GM23338 (cell line): ENCODE results near the gene POLR3E. TPM values are rescaled to one million over a fixed set of nuclear protein-coding genes. Genes with fewer than 3 reads are reported as not detected.
A peak's percentile ranks its signal among the peaks of the same experiment; 100 is the strongest.

Experiments used
- ATAC-seq: fragments of 200-7000 bp; cut with Tn5 transposase; 3 replicates; pipeline ENCODE4 v1.9.1; 2020
- DNase-seq: peaks from one replicate; pipeline ENCODE4 v3.0.0-alpha.2; 2015; ENCODE audit warnings: low spot score
- H2AFZ ChIP-seq: fragments of 200-600 bp; sonication (generic); 2 replicates; pipeline ENCODE4 v1.8.0; 2016; ENCODE audit warnings: antibody characterized with exemption, mild to moderate bottlenecking, moderate library complexity
- H3F3A ChIP-seq: fragments of 200-600 bp; sonication (generic); replicated peaks from 2 replicates; pipeline ENCODE4 v1.8.0; 2017; ENCODE audit warnings: antibody characterized with exemption, mixed run types, low read depth
- H3K27ac ChIP-seq: fragments of 200-600 bp; sonication (generic); 2 replicates; pipeline ENCODE4 v1.6.1; 2016; ENCODE audit warnings: low read depth
- H3K27me3 ChIP-seq: fragments of 200-600 bp; sonication (generic); 2 replicates; pipeline ENCODE4 v1.8.0; 2016; ENCODE audit warnings: mild to moderate bottlenecking, mixed run types, moderate library complexity; ENCODE audit not compliant: insufficient read depth
- H3K36me3 ChIP-seq: fragments of 200-600 bp; sonication (generic); 2 replicates; pipeline ENCODE4 v1.8.0; 2016; ENCODE audit warnings: mild to moderate bottlenecking; ENCODE audit not compliant: insufficient read depth
- H3K4me1 ChIP-seq: fragments of 200-600 bp; sonication (generic); 2 replicates; pipeline ENCODE4 v1.8.0; 2016; ENCODE audit warnings: mild to moderate bottlenecking, moderate library complexity; ENCODE audit not compliant: insufficient read depth
- H3K4me2 ChIP-seq: fragments of 200-600 bp; sonication (generic); 2 replicates; pipeline ENCODE4 v1.7.1; 2017; ENCODE audit warnings: mixed run types
- H3K4me3 ChIP-seq: fragments of 200-600 bp; sonication (generic); 2 replicates; pipeline ENCODE4 v1.6.1; 2016; ENCODE audit warnings: mixed run types
- H3K79me2 ChIP-seq: fragments of 200-600 bp; sonication (generic); replicated peaks from 2 replicates; pipeline ENCODE4 v1.8.0; 2017; ENCODE audit warnings: mild to moderate bottlenecking; ENCODE audit not compliant: insufficient read depth
- H3K9me2 ChIP-seq: fragments of 200-600 bp; sonication (generic); 2 replicates; pipeline ENCODE4 v1.8.0; 2017; ENCODE audit not compliant: insufficient read depth
- H4K20me1 ChIP-seq: fragments of 200-600 bp; sonication (generic); replicated peaks from 2 replicates; pipeline ENCODE4 v1.8.0; 2017; ENCODE audit warnings: mild to moderate bottlenecking; ENCODE audit not compliant: insufficient read depth
- H3K27ac Mint-ChIP-seq: 2 replicates; pipeline ENCODE4 v1.8.0; 2020; ENCODE audit warnings: inconsistent platforms, mild to moderate bottlenecking, moderate library complexity, mixed read lengths
- H3K27me3 Mint-ChIP-seq: 3 replicates; pipeline ENCODE4 v1.8.0; 2022; ENCODE audit warnings: low read depth, mild to moderate bottlenecking, moderate library complexity, mixed read lengths, inconsistent platforms; ENCODE audit not compliant: insufficient read depth, poor library complexity
- H3K36me3 Mint-ChIP-seq: 3 replicates; pipeline ENCODE4 v1.8.0; 2021; ENCODE audit warnings: low read depth, mild to moderate bottlenecking, inconsistent platforms, moderate library complexity, mixed read lengths
- H3K4me1 Mint-ChIP-seq: 3 replicates; pipeline ENCODE4 v1.8.0; 2020; ENCODE audit warnings: mild to moderate bottlenecking, inconsistent platforms, mixed read lengths
- H3K4me3 Mint-ChIP-seq: 3 replicates; pipeline ENCODE4 v1.8.0; 2021; ENCODE audit warnings: moderate library complexity, mild to moderate bottlenecking, inconsistent platforms, mixed read lengths
- H3K9me3 Mint-ChIP-seq: 3 replicates; pipeline ENCODE4 v1.8.0; 2020; ENCODE audit warnings: moderate library complexity, mild to moderate bottlenecking, inconsistent platforms, mixed read lengths
- CREB1 ChIP-seq: fragments of 250-450 bp; sonication (Bioruptor Pico); IDR thresholded peaks from 2 replicates; pipeline ENCODE4 v1.5.0; 2020; ENCODE audit warnings: low read depth, mild to moderate bottlenecking, moderate library complexity
- CTCF ChIP-seq, 2 experiments: fragments of 200-600 bp in 1 of 2; sonication (generic) in 1 of 2; conservative IDR thresholded peaks; 2 replicates each; pipeline versions ENCODE4 v1.5.1 to v1.6.1; 2016 to 2017; ENCODE audit warnings: antibody characterized with exemption in 2 of 2, low read depth in 2 of 2, mild to moderate bottlenecking in 2 of 2, moderate library complexity in 1 of 2
- EZH2 ChIP-seq: fragments of 200-600 bp; sonication (generic); IDR thresholded peaks from one replicate; pipeline ENCODE4 v1.8.0; 2017; ENCODE audit warnings: antibody characterized with exemption, mild to moderate bottlenecking, low read depth; ENCODE audit not compliant: unreplicated experiment
- JUNB ChIP-seq: IDR thresholded peaks from one replicate; pipeline ENCODE4 v1.6.1; 2016; ENCODE audit warnings: antibody characterized with exemption; ENCODE audit not compliant: unreplicated experiment
- POLR2AphosphoS5 ChIP-seq: IDR thresholded peaks from 2 replicates; pipeline ENCODE4 v1.6.1; 2016; ENCODE audit warnings: antibody characterized with exemption, low read depth
- STAT1 ChIP-seq: IDR thresholded peaks from one replicate; pipeline ENCODE4 v1.6.1; 2016; ENCODE audit warnings: antibody characterized with exemption; ENCODE audit not compliant: unreplicated experiment
- ZNF114 ChIP-seq: fragments of 250-450 bp; sonication (Bioruptor Pico); IDR thresholded peaks from 2 replicates; pipeline ENCODE4 v1.5.0; 2020; ENCODE audit warnings: mild to moderate bottlenecking, moderate library complexity
- ZNF331 ChIP-seq: fragments of 250-450 bp; sonication (Bioruptor Pico); IDR thresholded peaks from 2 replicates; pipeline ENCODE4 v1.5.0; 2020; ENCODE audit warnings: low read depth, mild to moderate bottlenecking, moderate library complexity
- polyA plus RNA-seq: library from polyadenylated mRNA; unstranded; fragments of >200 nt; fragmentation: Nextera tagmentation; extraction: Ambion mirVana; gene quantifications from 2 replicates; pipeline ENCODE4 v1.2.1, GENCODE V29; 2016
- total RNA-seq: library from RNA; depleted of rRNA; stranded (reverse); fragments of >200 nt; shearing (Covaris generic); gene quantifications from 2 replicates; pipeline ENCODE4 v1.2.3, GENCODE V29; 2014
- TF ChIP-seq, protein P1 (sequence below): IDR thresholded peaks from 2 replicates; pipeline ENCODE4 v1.6.1; 2016; ENCODE audit warnings: antibody characterized with exemption
- TF ChIP-seq, protein P2 (sequence below): IDR thresholded peaks from one replicate; pipeline ENCODE4 v1.6.1; 2018; ENCODE audit warnings: antibody characterized with exemption; ENCODE audit not compliant: unreplicated experiment

The POLR3E gene
- total and polyA plus RNA-seq, 2 experiments from 2014 or later: 62.7 to 141 TPM

DNA sequence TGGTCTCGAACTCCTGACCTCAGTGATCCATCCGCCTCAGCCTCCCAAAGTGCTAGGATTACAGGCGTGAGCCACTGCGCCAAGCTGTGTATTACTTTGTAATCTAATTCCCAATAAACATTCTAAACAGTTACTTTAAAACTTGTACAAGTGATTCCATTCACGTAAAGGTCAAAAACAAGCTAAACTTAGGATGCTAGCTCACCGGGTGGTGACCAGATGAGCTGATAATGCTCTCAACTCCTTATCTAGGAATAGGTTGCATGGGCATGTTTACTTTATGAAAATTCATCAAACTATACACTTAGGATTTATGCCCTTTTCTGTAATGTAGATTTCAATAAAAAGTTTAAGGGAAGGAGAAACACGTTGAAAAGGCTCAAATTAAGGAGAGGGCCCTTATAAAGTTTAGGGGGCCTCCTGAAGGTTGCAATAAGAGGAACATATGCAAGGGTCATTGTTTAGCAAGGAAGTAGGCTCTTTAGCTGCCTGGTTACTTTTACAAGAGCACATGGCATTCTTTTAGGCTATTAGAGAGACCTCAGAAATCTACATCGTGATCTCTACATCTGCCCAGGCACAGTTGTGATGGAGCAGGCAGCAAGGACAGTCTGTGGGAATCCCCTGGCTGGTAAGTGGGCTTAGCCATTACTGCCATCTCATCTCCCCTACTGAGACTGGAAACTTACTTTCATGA lies 63.9 kb downstream of the POLR3E start:
- H3K4me3 ChIP-seq: no peak overlapping the region
- DNase-seq (no peak), ATAC-seq (no peak)
- H4K20me1 ChIP-seq: peaks cover 8% of the 10 kb centered on the region; the same call in 1 of the 2 replicates
- Mint-ChIP-seq H3K9me3 (no peaks in the 10 kb centered on the region), H3K4me3 (no peak overlapping the region), H3K27me3 (peaks cover 2% of the 10 kb centered on the region), H3K36me3 (peaks cover 37% of the 10 kb centered on the region), H3K4me1 (peaks cover 29% of the 10 kb centered on the region), H3K27ac (peak overlapping the region; percentile 38)
- peaks cover 60% of the 10 kb centered on the region for H3K79me2 ChIP-seq
- H3K9me2 ChIP-seq: no peaks in the 10 kb centered on the region
- no peak overlapping the region for H3K4me2 ChIP-seq
- H2AFZ ChIP-seq: no peak overlapping the region
- peaks cover 17% of the 10 kb centered on the region for H3K36me3 ChIP-seq
- H3F3A ChIP-seq: 0 out of 2 replicates have a peak, but pooled peaks cover 4% of the 10 kb centered on the region
- TF ChIP-seq STAT1 (no peak), EZH2 (no peak), CREB1 (CRISPR knock-in tag) (no peak), ZNF114 (no peak), POLR2AphosphoS5 (no peak), JUNB (no peak), CTCF (conservative IDR thresholded peaks at IDR 0.05; ENCODE audit: low read depth in 2 of 2) (no peak), ZNF331 (CRISPR knock-in tag) (no peak)
- TF ChIP-seq, protein P1, sequence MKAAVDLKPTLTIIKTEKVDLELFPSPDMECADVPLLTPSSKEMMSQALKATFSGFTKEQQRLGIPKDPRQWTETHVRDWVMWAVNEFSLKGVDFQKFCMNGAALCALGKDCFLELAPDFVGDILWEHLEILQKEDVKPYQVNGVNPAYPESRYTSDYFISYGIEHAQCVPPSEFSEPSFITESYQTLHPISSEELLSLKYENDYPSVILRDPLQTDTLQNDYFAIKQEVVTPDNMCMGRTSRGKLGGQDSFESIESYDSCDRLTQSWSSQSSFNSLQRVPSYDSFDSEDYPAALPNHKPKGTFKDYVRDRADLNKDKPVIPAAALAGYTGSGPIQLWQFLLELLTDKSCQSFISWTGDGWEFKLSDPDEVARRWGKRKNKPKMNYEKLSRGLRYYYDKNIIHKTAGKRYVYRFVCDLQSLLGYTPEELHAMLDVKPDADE: no peak
- TF ChIP-seq, protein P2, sequence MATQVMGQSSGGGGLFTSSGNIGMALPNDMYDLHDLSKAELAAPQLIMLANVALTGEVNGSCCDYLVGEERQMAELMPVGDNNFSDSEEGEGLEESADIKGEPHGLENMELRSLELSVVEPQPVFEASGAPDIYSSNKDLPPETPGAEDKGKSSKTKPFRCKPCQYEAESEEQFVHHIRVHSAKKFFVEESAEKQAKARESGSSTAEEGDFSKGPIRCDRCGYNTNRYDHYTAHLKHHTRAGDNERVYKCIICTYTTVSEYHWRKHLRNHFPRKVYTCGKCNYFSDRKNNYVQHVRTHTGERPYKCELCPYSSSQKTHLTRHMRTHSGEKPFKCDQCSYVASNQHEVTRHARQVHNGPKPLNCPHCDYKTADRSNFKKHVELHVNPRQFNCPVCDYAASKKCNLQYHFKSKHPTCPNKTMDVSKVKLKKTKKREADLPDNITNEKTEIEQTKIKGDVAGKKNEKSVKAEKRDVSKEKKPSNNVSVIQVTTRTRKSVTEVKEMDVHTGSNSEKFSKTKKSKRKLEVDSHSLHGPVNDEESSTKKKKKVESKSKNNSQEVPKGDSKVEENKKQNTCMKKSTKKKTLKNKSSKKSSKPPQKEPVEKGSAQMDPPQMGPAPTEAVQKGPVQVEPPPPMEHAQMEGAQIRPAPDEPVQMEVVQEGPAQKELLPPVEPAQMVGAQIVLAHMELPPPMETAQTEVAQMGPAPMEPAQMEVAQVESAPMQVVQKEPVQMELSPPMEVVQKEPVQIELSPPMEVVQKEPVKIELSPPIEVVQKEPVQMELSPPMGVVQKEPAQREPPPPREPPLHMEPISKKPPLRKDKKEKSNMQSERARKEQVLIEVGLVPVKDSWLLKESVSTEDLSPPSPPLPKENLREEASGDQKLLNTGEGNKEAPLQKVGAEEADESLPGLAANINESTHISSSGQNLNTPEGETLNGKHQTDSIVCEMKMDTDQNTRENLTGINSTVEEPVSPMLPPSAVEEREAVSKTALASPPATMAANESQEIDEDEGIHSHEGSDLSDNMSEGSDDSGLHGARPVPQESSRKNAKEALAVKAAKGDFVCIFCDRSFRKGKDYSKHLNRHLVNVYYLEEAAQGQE: no peak
- no peaks in the 10 kb centered on the region for H3K27me3 ChIP-seq
- peaks cover 42% of the 10 kb centered on the region for H3K4me1 ChIP-seq
- peak overlapping the region; percentile 46 for H3K27ac ChIP-seq
